Measurements from ENCODE around the gene CAMK4.

CAMK4 gene

GRCh38 chr5:111221139-111221538 is 3.0 kb upstream of the CAMK4 start:
- no peak overlapping the region for H3K4me3 ChIP-seq (ENCODE audit: control insufficient read depth, low read depth, low read length)
- no peak for TF ChIP-seq CTCF (IDR thresholded peaks at IDR 0.05; ENCODE audit: control insufficient read depth, insufficient read depth, low read depth, low read length, missing control alignments)
- DNase-seq (ENCODE audit: low read depth), result no peak

GRCh38 chr5:111223101-111223786 is 940 bp upstream of the CAMK4 start:
- DNase-seq (ENCODE audit: low read depth), result no peak
- no peak for TF ChIP-seq CTCF (IDR thresholded peaks at IDR 0.05; ENCODE audit: control insufficient read depth, insufficient read depth, low read depth, low read length, missing control alignments)
- H3K4me3 ChIP-seq (ENCODE audit: control insufficient read depth, low read depth, low read length), result peak overlapping the region; percentile 88

- TF ChIP-seq CTCF (IDR thresholded peaks at IDR 0.05; ENCODE audit: control insufficient read depth, insufficient read depth, low read depth, low read length, missing control alignments), result no peak
- no peak for DNase-seq (ENCODE audit: low read depth)
- peak overlapping the region; percentile 88 for H3K4me3 ChIP-seq (ENCODE audit: control insufficient read depth, low read depth, low read length)
Observed at GRCh38 chr5:111224561-111225345, 569 bp downstream of the CAMK4 start.

GRCh38 chr5:111225926-111226325 is 1.7 kb downstream of the CAMK4 start:
- no peak for TF ChIP-seq CTCF (IDR thresholded peaks at IDR 0.05; ENCODE audit: control insufficient read depth, insufficient read depth, low read depth, low read length, missing control alignments)
- no peak overlapping the region for H3K4me3 ChIP-seq (ENCODE audit: control insufficient read depth, low read depth, low read length)
- DNase-seq (ENCODE audit: low read depth), result no peak

- no peak for TF ChIP-seq CTCF (IDR thresholded peaks at IDR 0.05; ENCODE audit: control insufficient read depth, insufficient read depth, low read depth, low read length, missing control alignments)
- no peak for DNase-seq (ENCODE audit: low read depth)
- H3K4me3 ChIP-seq (ENCODE audit: control insufficient read depth, low read depth, low read length), result no peak overlapping the region
Observed at GRCh38 chr5:111226556-111226955, 2.4 kb downstream of the CAMK4 start.

- DNase-seq (ENCODE audit: low read depth), result no peak
- H3K4me3 ChIP-seq (ENCODE audit: control insufficient read depth, low read depth, low read length), result no peak overlapping the region
- TF ChIP-seq CTCF (IDR thresholded peaks at IDR 0.05; ENCODE audit: control insufficient read depth, insufficient read depth, low read depth, low read length, missing control alignments), result no peak
Observed at GRCh38 chr5:111227226-111227782, 3.1 kb downstream of the CAMK4 start.
